Fibroblast of skin of abdomen (primary cell): ENCODE data around the gene STX3.
"Not testable (repeated sequence)": the region's sequence is repeated elsewhere in the genome, so short reads cannot be mapped to it uniquely, and the experiment has no call there.

Source experiments
- DNase-seq: peaks from one replicate; pipeline ENCODE4 v3.0.0-alpha.2; 2013

The STX3 gene

GRCh38 chr11:59845399-59845798, 90.2 kb downstream of the STX3 start, which contains the start of gene CBLIF:
Gene CBLIF, minus strand, starts transcription at chr11:59845499. Its CDS starts 46 bp downstream, at chr11:59845453.
- DNase-seq = no peak

GRCh38 chr11:59846556-59846955, 91.4 kb downstream of the STX3 start:
- no peak for DNase-seq

GRCh38 chr11:59847626-59848025, 92.5 kb downstream of the STX3 start:
- no peak for DNase-seq

GRCh38 chr11:59848439-59848838, 93.3 kb downstream of the STX3 start:
- DNase-seq = not testable (repeated sequence)

GRCh38 chr11:59849129-59849528, 94.0 kb downstream of the STX3 start:
- DNase-seq = no peak

GRCh38 chr11:59849551-59849950, 94.4 kb downstream of the STX3 start:
- DNase-seq = not testable (repeated sequence)

- DNase-seq = not testable (repeated sequence)
Observed at GRCh38 chr11:59851416-59851815, 96.2 kb downstream of the STX3 start.

- no peak for DNase-seq
Observed at GRCh38 chr11:59854871-59855270, 99.7 kb downstream of the STX3 start.
